Chondrocyte (in vitro differentiated cells): Measurements from ENCODE around the gene UBL3. TPM values are rescaled to one million over a fixed set of nuclear protein-coding genes. Genes with fewer than 3 reads are reported as not detected.

Experiments
- DNase-seq: peaks from one replicate; pipeline ENCODE4 v3.0.0; 2021; ENCODE audit warnings: mixed read lengths, low spot score
- H3K27ac Mint-ChIP-seq: one replicate; pipeline ENCODE4 v1.8.0; 2021; ENCODE audit warnings: mild to moderate bottlenecking, moderate library complexity, mixed read lengths; ENCODE audit not compliant: unreplicated experiment
- H3K27me3 Mint-ChIP-seq: 2 replicates; pipeline ENCODE4 v1.8.0; 2021; ENCODE audit warnings: low read depth, mixed read lengths
- H3K36me3 Mint-ChIP-seq: 2 replicates; pipeline ENCODE4 v1.8.0; 2021; ENCODE audit warnings: low read depth, mixed read lengths
- H3K4me1 Mint-ChIP-seq: 2 replicates; pipeline ENCODE4 v1.8.0; 2021; ENCODE audit warnings: low read depth, mild to moderate bottlenecking, mixed read lengths
- H3K4me3 Mint-ChIP-seq: one replicate; pipeline ENCODE4 v1.8.0; 2021; ENCODE audit warnings: mild to moderate bottlenecking, moderate library complexity, mixed read lengths; ENCODE audit not compliant: unreplicated experiment
- H3K9me3 Mint-ChIP-seq: 2 replicates; pipeline ENCODE4 v1.8.0; 2021; ENCODE audit warnings: low read depth, mixed read lengths
- CTCF ChIP-seq: fragments of 200-600 bp; sonication (generic); IDR thresholded peaks from 2 replicates; pipeline ENCODE4 v1.5.0; 2021; ENCODE audit warnings: antibody characterized with exemption, mild to moderate bottlenecking, moderate library complexity
- total RNA-seq: library from RNA; stranded (reverse); gene quantifications from 3 replicates; pipeline ENCODE4 v1.2.1, GENCODE V29; 2021

Gene UBL3
- total RNA-seq, 1 donor from 2014 or later: 21.3 TPM

- Mint-ChIP-seq H3K27ac (no peak overlapping the region), H3K9me3 (no peaks in the 10 kb centered on the region)
Observed at GRCh38 chr13:29888306-29888705, 37.9 kb upstream of the UBL3 start.

GRCh38 chr13:29887686-29888085 lies 37.3 kb upstream of the UBL3 start:
- Mint-ChIP-seq H3K27ac (no peak overlapping the region), H3K9me3 (no peaks in the 10 kb centered on the region), H3K27me3 (no peaks in the 10 kb centered on the region), H3K36me3 (no peaks in the 10 kb centered on the region), H3K4me1 (peaks cover 9% of the 10 kb centered on the region), H3K4me3 (no peak overlapping the region)
- DNase-seq: no peak
- TF ChIP-seq CTCF: no peak

More at GRCh38 chr13:29888306-29888705, 37.9 kb upstream of the UBL3 start:
- no peak for DNase-seq
- no peaks in the 10 kb centered on the region for H3K36me3 Mint-ChIP-seq
- peaks cover 9% of the 10 kb centered on the region for H3K4me1 Mint-ChIP-seq
- H3K27me3 Mint-ChIP-seq: no peaks in the 10 kb centered on the region
- no peak overlapping the region for H3K4me3 Mint-ChIP-seq
- no peak for TF ChIP-seq CTCF

GRCh38 chr13:29887030-29887557 lies 36.7 kb upstream of the UBL3 start:
- Mint-ChIP-seq H3K27ac (no peak overlapping the region), H3K4me1 (peaks cover 9% of the 10 kb centered on the region), H3K36me3 (no peaks in the 10 kb centered on the region), H3K9me3 (no peaks in the 10 kb centered on the region), H3K27me3 (no peaks in the 10 kb centered on the region), H3K4me3 (no peak overlapping the region)
- TF ChIP-seq CTCF: no peak
- DNase-seq: no peak

GRCh38 chr13:29886446-29886845 lies 36.0 kb upstream of the UBL3 start:
- peaks cover 9% of the 10 kb centered on the region for H3K4me1 Mint-ChIP-seq

GRCh38 chr13:29885989-29886388 lies 35.6 kb upstream of the UBL3 start:
- Mint-ChIP-seq H3K4me1 (peaks cover 9% of the 10 kb centered on the region), H3K36me3 (no peaks in the 10 kb centered on the region), H3K27ac (no peak overlapping the region), H3K27me3 (no peaks in the 10 kb centered on the region), H3K4me3 (no peak overlapping the region), H3K9me3 (no peaks in the 10 kb centered on the region)
- TF ChIP-seq CTCF: no peak
- DNase-seq: no peak

More at GRCh38 chr13:29886446-29886845, 36.0 kb upstream of the UBL3 start:
- H3K36me3 Mint-ChIP-seq: no peaks in the 10 kb centered on the region
- H3K27me3 Mint-ChIP-seq: no peaks in the 10 kb centered on the region
- no peak for TF ChIP-seq CTCF
- H3K27ac Mint-ChIP-seq: no peak overlapping the region
- no peak for DNase-seq
- H3K4me3 Mint-ChIP-seq: no peak overlapping the region
- no peaks in the 10 kb centered on the region for H3K9me3 Mint-ChIP-seq
